HepG2 (cell line): ENCODE measurements around the gene NSD1. TPM values are rescaled to one million over a fixed set of nuclear protein-coding genes. Genes with fewer than 3 reads are reported as not detected.

Source experiments
- CHCHD3 ChIP-seq: sonication (generic); formaldehyde crosslinking; IDR thresholded peaks from 2 replicates; pipeline ENCODE4 v1.8.0; 2022; ENCODE audit warnings: mild to moderate bottlenecking, missing genetic modification reagents, moderate library complexity
- FLYWCH1 ChIP-seq: sonication (generic); formaldehyde crosslinking; IDR thresholded peaks from 2 replicates; pipeline ENCODE4 v1.8.1; 2023; ENCODE audit warnings: mild to moderate bottlenecking, missing genetic modification reagents
- FOXP1 ChIP-seq, 2 experiments: fragments of 450-650 bp in 1 of 2; IDR thresholded peaks; 2 replicates each; pipeline ENCODE4 v1.6.1; 2017 to 2018; ENCODE audit warnings: antibody characterized with exemption in 1 of 2
- MXD4 ChIP-seq: IDR thresholded peaks from 2 replicates; pipeline ENCODE4 v1.6.1; 2016; ENCODE audit warnings: mild to moderate bottlenecking, missing biosample characterization, missing genetic modification reagents
- NFKB2 ChIP-seq: sonication (generic); formaldehyde crosslinking; IDR thresholded peaks from 2 replicates; pipeline ENCODE4 v1.4.0; 2020; ENCODE audit warnings: missing genetic modification reagents, borderline replicate concordance
- NR1H2 ChIP-seq: sonication (generic); formaldehyde crosslinking; IDR thresholded peaks from 2 replicates; pipeline ENCODE4 v1.8.1; 2022; ENCODE audit warnings: low read depth, missing genetic modification reagents, borderline replicate concordance
- PRDM10 ChIP-seq: sonication (generic); formaldehyde crosslinking; IDR thresholded peaks from 2 replicates; pipeline ENCODE4 v1.4.0; 2020; ENCODE audit warnings: low read depth, missing genetic modification reagents
- REST ChIP-seq, 2 experiments: IDR thresholded peaks; 2 replicates each; pipeline ENCODE4 v1.6.1; 2011 to 2012; ENCODE audit warnings: low read length in 2 of 2, borderline replicate concordance in 1 of 2, low read depth in 1 of 2, mild to moderate bottlenecking in 1 of 2, moderate library complexity in 1 of 2
- SKI ChIP-seq: fragments of 450-650 bp; IDR thresholded peaks from one replicate; pipeline ENCODE4 v1.6.1; 2018; ENCODE audit warnings: mild to moderate bottlenecking; ENCODE audit not compliant: partially characterized antibody
- ZBTB14 ChIP-seq: sonication (generic); formaldehyde crosslinking; IDR thresholded peaks from 2 replicates; pipeline ENCODE4 v1.4.0; 2020; ENCODE audit warnings: missing genetic modification reagents
- ZBTB7A ChIP-seq: sonication (generic); formaldehyde crosslinking; IDR thresholded peaks from 2 replicates; pipeline ENCODE4 v1.8.0; 2022; ENCODE audit warnings: mild to moderate bottlenecking, missing genetic modification reagents
- ZMYM2 ChIP-seq: sonication (generic); formaldehyde crosslinking; IDR thresholded peaks from 2 replicates; pipeline ENCODE4 v1.8.0; 2022; ENCODE audit warnings: mild to moderate bottlenecking, missing genetic modification reagents
- ZSCAN12 ChIP-seq: sonication (generic); formaldehyde crosslinking; IDR thresholded peaks from 2 replicates; pipeline ENCODE4 v1.9.0; 2021; ENCODE audit warnings: mild to moderate bottlenecking, missing genetic modification reagents
- polyA plus RNA-seq, 8 experiments: library from polyadenylated mRNA; depleted of rRNA in 3 of 8; stranded (reverse) in 7 of 8; unstranded in 1 of 8; fragments of >200 nt; fragmentation: Illumina TruSeq in 4 of 8; extraction: Trizol in 4 of 8; gene quantifications; 2 replicates each; pipeline versions ENCODE4 v1.2.1 to v1.2.3, GENCODE V29; 2011 to 2016; ENCODE audit warnings: low read depth in 4 of 8, missing spikeins in 1 of 8, mixed read lengths in 1 of 8; ENCODE audit not compliant: insufficient read depth in 1 of 8
- total RNA-seq, 5 experiments: library from RNA; depleted of rRNA; stranded (reverse); fragments of >200 nt; fragmentation: Illumina TruSeq; extraction: Trizol; gene quantifications; 2 replicates each; pipeline ENCODE4 v1.2.3, GENCODE V29; 2016; ENCODE audit warnings: low read depth in 1 of 5
- TF ChIP-seq, protein P1 (sequence below): sonication (generic); formaldehyde crosslinking; IDR thresholded peaks from 2 replicates; pipeline ENCODE4 v1.5.0; 2020; ENCODE audit warnings: missing genetic modification reagents, mild to moderate bottlenecking, borderline replicate concordance
- TF ChIP-seq, protein P2 (sequence below): sonication (generic); formaldehyde crosslinking; IDR thresholded peaks from 2 replicates; pipeline ENCODE4 v1.5.0; 2020; ENCODE audit warnings: mild to moderate bottlenecking, missing genetic modification reagents, borderline replicate concordance

NSD1 gene
- total and polyA plus RNA-seq, 2 of the 13 experiments (the other 11 are each of a cell fraction or from before 2014, with no cell fraction given) = 0.01 to 0.09 TPM

DNA sequence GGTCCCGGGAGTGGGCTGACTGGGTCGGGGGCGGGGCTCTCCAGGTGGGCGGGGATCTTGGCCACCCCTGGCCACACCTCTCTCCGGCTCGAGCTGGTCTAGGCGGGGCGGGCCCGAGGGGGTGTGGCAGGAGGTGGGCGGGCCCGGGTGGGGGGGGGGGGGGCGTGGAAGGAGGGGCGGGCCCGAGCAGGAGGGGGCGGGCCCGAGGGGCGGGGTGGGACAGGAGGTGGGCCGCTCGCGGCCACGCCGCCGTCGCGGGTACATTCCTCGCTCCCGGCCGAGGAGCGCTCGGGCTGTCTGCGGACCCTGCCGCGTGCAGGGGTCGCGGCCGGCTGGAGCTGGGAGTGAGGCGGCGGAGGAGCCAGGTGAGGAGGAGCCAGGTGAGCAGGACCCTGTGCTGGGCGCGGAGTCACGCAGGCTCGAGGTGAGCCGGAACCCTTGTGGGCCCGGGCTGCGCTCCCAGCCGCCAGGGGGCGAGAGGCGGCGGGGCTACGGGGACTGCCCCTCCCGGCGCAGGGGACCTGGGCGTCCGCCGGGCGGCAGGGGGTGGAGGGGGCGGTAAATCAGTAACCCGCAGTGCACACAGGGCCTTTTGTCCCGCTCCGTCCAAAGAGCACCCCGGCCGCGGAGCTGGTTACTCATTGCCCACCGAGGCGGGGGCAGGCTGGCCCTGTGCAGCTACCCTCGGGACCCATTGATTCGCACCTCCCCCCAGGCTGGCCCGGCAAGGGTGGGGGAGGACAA, 46.7 kb upstream of the NSD1 start, which contains the start of gene FGFR4 (continued):
- TF ChIP-seq, protein P1, sequence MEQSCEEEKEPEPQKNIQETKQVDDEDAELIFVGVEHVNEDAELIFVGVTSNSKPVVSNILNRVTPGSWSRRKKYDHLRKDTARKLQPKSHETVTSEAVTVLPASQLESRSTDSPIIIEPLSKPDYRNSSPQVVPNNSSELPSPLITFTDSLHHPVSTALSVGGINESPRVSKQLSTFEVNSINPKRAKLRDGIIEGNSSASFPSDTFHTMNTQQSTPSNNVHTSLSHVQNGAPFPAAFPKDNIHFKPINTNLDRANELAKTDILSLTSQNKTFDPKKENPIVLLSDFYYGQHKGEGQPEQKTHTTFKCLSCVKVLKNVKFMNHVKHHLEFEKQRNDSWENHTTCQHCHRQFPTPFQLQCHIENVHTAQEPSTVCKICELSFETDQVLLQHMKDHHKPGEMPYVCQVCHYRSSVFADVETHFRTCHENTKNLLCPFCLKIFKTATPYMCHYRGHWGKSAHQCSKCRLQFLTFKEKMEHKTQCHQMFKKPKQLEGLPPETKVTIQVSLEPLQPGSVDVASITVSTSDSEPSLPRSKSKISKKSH (CRISPR knock-in tag) = peak; percentile 93; the same call in 1 of the 2 replicates
- TF ChIP-seq FOXP1 (IDR thresholded peaks at IDR 0.05) (no peak), FOXP1 (CRISPR knock-in tag; IDR thresholded peaks at IDR 0.05) (no peak), NR1H2 (CRISPR knock-in tag) (0 out of 2 replicates have a peak, but pooled peaks have one; percentile 0), ZBTB7A (CRISPR knock-in tag) (no peak), ZBTB14 (CRISPR knock-in tag) (peak; percentile 75), ZSCAN12 (CRISPR knock-in tag) (no peak; the same call in 1 of the 2 replicates), FLYWCH1 (CRISPR knock-in tag) (0 out of 2 replicates have a peak, but pooled peaks have one; percentile 53), ZMYM2 (CRISPR knock-in tag) (0 out of 2 replicates have a peak, but pooled peaks have one; percentile 23), MXD4 (CRISPR knock-in tag) (peak; percentile 79), SKI (peak; percentile 90), CHCHD3 (CRISPR knock-in tag) (peak; percentile 45; the same call in 1 of the 2 replicates), NFKB2 (CRISPR knock-in tag) (peak; percentile 43; the same call in 1 of the 2 replicates), PRDM10 (CRISPR knock-in tag) (peak; percentile 57; the same call in 1 of the 2 replicates), REST (IDR thresholded peaks at IDR 0.05; ENCODE audit: borderline replicate concordance in 1 of 2, low read depth in 1 of 2, low read length in 2 of 2) (peak in 1 of 2 experiments; percentile 67; a peak in 1 of 4 replicates)
- TF ChIP-seq, protein P2, sequence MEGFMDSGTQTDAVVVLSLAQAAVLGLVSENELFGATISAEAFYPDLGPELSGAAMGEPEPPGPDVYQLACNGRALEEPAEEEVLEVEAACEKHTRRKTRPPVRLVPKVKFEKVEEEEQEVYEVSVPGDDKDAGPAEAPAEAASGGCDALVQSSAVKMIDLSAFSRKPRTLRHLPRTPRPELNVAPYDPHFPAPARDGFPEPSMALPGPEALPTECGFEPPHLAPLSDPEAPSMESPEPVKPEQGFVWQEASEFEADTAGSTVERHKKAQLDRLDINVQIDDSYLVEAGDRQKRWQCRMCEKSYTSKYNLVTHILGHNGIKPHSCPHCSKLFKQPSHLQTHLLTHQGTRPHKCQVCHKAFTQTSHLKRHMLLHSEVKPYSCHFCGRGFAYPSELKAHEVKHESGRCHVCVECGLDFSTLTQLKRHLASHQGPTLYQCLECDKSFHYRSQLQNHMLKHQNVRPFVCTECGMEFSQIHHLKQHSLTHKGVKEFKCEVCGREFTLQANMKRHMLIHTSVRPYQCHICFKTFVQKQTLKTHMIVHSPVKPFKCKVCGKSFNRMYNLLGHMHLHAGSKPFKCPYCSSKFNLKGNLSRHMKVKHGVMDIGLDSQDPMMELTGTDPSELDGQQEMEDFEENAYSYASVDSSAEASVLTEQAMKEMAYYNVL = peak; percentile 75; the same call in 1 of the 2 replicates
